ENCODE results near the gene NMT1.

NMT1 gene

DNA sequence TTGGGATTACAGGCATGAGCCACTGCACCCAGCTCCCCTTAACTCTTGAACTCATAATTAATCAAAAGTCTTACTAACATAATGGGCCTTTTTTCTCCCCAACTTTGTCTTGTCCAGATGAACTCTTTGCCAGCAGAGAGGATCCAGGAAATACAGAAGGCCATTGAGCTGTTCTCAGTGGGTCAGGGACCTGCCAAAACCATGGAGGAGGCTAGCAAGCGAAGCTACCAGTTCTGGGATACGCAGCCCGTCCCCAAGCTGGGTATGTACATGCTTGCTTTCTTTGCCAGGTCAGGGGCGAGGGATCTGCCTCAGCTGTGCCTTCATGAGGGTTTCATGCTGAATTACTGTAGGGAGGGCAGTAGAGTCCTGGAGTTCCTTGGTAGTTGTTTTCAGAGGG, 25.3 kb downstream of the NMT1 start:
- no peak for DNase-seq

DNA sequence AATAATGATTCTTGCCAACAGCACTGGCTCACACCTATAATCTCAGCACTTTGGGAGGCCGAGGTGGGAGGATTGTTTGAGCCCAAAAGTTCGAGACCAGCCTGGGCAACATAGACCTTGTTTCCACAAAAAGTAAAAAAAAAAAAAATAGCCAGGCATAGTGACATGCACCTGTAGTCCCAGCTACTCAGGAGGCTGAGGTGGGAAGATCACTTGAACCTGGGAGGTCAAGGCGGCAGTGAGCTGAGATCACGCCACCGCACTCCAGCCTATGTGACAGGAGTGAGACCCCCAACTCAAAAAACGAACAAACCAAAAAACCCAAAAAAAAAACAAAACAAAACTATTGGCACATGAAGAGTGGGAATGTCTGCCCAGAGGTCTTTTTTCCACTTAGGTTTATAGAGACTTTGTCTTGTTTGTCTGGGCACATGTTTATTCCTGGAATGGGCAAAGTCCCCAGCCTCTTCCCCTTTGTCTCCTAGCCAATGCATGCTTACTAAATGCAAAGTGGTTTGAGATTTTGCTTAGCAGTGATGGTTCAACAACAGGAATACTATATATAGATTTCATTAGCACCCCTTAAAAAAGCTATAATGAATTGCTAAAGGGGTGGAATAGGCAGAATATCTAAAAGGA, 25.9 kb downstream of the NMT1 start:
- no peak for DNase-seq

DNA sequence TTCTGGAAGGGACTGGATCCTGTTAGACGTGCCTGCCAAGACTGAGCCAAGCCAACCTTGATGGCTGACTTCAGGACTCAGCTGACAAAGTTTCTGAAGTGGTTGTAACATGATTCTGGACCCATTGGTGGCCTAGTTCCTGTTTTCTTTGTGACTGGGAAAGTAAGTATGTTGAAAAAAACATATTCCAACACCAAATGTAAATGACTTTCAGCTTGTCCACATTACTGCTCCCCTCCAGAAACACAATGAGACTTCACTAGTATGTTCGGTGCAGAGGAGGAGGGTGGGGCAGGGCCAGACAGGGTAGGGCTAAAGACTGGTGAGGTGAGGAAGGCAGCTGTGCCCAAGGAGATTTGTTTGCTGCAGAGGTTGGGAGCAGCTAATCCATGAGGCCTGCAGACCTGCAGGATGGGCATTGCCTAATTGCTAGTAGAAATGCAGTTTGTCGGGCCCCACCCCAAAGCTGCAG, 26.4 kb downstream of the NMT1 start:
- DNase-seq = no peak

DNA sequence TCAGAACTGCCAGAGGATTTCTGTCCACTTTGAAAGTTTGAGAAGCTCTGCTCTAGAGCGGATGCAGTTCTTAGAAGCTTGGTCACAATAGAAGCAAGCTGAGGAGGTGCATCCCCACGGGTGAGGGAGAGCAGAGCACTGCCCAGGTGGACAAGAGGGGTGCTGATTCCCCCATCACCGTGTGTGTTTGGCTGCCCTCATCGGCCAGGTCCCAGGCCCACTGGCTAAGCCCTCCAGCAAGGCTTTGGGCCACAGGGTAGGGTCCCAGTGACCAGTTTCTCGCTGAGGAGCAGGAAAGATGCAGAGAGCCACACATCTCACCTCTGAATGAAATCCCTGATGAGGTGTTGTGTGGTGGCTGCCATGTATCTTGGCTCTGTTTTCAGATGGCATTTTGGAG, 26.9 kb downstream of the NMT1 start:
- DNase-seq = no peak

DNA sequence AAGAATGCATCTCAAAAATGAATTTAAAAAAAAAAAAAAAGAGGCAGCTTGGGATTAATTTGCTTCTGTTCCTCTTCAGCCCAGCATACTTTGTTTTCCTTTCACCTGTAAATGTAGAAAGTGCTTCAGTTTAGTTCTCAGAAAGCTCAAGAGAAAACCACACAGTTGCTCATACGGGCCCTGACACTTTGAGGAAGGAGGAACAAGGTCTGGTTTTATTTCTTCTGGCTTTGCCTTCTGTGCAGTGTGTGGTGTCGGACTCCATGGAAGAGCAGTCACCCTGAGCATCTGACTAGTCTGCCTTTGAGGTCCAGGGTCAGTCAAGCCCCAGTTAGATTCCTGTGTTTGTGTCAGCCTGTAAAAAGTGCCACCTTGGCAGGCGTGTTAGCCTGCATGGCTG, 27.6 kb downstream of the NMT1 start:
- no peak for DNase-seq

DNA sequence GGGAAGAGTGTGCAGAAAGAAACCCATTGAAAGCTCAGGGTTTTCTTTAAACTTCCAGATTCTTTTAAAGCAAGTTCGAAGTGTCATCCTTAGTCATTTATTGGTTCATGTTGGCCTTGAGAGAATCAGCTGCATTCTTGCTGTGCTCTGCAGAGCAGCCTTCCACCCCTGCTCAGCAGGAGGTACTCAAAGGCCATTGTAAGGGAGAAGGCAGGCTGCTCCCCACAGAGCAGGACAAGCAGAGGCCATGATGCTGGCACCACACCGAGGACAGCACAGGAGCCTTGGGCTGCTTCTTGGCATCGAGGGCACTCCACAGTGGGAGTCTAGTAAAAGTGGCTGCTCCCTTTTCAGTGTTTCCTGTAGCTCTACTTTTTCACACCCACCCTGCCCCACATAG, 29.6 kb downstream of the NMT1 start:
- no peak for DNase-seq

DNA sequence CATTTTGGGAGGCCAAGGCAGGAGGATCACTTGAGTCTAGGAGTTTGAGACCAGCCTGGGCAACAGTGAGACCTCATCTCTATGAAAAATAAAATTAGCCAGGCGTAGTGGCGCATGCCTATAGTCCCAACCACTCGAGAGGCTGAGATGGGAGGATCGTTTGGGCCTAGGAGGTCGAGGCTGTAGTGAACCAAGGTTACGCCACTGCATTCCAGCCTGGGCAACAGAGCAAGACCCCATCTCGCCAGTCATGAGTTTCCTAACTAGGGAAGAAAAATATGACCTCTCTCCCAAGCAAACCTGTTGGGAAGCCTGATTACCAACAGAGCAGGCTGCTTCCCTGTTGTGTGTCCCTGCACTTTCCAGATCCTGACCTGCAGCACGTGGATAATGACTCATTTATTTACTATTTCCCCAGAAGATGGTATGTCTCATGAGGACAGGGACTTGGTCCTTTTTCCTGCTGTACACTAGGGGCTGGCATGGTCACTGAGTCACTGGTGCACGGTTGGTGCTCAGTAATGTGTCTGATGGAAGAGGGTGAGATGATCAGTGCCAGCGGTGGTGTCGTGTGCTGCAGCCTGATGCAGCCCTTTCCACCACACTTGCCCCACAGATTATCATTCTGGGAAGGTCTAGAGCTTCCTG, 30.8 kb downstream of the NMT1 start:
- no peak for DNase-seq

DNA sequence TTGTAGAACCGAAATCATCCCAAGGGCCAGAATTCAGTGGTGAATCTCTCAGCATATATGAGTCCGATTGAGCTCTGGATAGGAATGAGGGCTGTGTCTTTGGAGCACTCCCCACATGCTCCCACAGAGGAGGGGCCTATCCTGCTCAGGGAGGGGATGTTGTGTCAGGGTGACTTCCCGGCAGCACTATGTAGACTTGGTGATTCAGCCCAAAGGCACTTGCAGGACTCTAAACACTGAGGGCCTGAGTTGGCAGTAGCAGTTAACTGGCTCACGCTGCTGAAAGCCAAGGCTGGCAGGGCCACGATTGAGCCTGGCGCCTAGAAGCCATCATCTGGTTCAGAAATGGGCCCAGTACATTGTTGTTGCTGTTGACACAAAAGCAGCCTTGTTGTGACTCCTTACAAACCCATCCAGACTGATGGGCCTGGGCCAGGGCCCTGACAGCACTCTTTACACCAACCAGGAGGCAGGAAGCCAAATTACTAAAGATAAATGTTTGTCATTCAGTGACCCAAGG, 31.9 kb downstream of the NMT1 start:
- DNase-seq = no peak

DNA sequence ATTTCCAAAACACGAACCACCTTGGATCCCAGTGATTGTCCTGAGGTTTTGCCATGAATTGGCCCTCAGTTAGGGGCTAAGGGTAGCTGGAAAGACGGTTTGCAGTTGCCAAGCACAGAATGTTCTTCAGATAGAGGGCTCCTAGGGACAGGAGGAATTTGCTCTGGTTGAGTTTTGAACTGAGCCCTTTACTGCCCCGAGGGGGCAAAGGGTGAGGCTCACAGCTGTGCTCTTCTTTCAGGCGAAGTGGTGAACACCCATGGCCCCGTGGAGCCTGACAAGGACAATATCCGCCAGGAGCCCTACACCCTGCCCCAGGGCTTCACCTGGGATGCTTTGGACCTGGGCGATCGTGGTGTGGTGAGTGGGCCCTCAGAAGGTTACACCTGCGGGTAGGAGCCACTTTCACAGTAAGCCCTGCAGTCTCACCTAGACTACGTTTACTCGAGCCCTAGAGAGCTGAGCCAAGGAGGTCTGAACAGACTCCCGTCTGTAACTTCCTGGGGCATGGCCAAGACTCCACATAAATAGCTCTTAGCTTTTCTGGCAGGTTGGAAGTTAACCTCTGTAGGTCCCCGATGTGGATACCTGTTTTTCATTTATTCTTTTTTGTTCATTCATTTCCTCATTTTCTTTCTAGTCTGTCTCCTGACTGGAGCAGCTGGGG, 32.5 kb downstream of the NMT1 start:
- DNase-seq = no peak

DNA sequence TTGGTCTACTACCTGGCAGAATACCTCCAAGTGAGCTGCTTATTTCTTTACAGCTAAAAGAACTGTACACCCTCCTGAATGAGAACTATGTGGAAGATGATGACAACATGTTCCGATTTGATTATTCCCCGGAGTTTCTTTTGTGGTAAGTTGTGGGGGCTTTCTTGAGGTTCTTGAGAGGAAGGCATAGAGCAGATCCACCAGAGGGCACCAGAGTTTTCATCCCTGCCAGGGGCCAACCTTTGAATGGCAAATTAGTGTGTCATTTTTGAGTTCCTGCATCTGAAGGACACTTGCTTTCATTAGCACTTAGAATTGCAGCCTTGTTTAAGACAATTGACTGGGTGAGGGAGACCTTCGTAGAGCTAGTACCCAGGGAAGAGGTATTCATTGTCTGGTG, 35.0 kb downstream of the NMT1 start:
- no peak for DNase-seq

DNA sequence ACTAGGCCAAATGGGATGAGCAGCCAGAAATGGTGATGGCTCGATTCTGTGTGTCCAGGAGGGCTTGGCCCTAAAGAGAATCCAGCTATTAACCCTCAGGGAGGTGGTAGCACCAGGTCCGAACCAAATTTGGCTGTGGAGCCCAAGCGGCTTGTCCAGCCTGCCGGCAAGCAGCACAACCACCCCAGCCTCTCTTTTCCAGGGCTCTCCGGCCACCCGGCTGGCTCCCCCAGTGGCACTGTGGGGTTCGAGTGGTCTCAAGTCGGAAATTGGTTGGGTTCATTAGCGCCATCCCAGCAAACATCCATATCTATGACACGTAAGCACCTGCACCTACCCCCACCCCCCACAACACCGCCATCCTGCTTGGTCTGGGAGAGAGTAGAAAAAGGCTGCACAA, 35.8 kb downstream of the NMT1 start:
- no peak for DNase-seq

DNA sequence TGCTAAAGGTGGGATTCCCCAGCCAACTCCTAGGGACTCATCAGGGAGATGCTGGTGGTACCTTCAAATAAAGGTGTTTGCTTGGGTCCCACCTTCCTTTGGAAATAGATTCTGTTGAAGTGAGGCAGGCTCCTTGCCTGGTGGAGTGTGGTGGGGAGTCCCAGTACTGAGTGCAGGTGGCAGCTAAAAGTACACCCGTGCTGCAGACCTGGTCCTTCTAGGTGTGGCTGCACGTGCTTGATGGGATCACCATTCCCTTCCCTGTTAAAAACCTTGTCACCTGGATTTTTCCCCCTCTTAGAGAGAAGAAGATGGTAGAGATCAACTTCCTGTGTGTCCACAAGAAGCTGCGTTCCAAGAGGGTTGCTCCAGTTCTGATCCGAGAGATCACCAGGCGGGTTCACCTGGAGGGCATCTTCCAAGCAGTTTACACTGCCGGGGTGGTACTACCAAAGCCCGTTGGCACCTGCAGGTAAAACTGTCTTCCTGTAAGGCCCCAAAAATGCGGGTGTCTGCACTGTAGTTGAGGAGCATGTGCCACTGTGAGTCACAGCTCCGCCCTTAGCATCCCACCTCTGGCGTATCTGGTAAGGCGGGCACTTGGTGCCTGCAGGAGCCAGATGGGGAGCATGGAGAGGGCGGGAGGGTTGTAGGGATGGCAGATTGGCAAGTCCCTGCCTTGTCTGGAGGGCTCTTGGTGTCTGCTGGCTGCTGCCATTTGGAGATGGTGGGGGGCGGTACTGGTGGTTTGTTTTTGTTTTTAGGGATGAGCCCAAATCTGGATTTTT, 37.2 kb downstream of the NMT1 start:
- DNase-seq = no peak

DNA sequence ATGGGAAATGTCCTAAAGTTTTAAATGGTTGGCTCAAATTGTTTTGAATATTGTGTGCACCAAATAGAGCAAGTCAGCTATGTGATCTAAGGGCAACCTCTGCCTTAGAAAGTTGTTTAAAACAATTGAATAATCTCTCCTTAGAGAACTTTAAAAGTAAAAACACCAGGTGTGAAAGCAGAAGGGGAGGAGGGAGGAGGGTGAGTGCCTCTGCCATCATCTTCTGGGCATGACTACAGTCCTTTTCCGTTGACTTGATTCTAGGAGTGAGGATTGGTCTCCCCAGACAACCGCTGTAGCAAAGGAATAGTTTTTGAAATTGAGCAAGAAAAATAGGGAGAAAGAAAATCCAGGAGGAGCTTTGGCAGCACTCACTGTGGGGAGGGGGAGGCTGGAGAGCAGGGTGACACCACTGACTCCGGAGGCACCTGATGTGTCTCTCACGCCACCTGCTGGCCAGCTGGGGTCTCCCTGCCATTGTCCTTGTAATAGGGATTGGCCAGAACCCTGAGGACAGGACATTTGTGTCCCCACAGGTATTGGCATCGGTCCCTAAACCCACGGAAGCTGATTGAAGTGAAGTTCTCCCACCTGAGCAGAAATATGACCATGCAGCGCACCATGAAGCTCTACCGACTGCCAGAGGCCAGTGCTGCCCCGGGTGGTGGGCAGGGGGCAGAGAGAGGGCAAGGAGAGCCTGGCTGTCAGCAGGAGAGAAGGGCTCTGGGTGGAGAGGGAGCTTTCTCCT, 37.9 kb downstream of the NMT1 start:
- peak; percentile 77 to 82 for DNase-seq

DNA sequence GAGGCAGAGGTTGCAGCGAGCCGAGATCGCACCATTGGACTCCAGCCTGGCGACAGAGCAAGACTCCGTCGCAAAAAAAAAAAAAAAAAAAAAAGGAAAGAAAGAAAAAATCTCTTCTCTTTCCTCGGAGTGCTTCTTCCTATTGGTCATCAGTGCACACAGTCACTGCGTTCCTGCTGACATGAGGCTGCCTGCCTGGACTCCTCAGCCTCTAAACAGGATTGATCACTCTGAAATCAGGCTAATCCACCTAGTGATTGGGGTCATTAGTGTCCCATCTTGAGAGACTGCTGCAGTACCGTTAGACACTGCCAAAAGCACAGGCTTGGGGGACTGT, 40.4 kb downstream of the NMT1 start:
- DNase-seq = no peak

DNA sequence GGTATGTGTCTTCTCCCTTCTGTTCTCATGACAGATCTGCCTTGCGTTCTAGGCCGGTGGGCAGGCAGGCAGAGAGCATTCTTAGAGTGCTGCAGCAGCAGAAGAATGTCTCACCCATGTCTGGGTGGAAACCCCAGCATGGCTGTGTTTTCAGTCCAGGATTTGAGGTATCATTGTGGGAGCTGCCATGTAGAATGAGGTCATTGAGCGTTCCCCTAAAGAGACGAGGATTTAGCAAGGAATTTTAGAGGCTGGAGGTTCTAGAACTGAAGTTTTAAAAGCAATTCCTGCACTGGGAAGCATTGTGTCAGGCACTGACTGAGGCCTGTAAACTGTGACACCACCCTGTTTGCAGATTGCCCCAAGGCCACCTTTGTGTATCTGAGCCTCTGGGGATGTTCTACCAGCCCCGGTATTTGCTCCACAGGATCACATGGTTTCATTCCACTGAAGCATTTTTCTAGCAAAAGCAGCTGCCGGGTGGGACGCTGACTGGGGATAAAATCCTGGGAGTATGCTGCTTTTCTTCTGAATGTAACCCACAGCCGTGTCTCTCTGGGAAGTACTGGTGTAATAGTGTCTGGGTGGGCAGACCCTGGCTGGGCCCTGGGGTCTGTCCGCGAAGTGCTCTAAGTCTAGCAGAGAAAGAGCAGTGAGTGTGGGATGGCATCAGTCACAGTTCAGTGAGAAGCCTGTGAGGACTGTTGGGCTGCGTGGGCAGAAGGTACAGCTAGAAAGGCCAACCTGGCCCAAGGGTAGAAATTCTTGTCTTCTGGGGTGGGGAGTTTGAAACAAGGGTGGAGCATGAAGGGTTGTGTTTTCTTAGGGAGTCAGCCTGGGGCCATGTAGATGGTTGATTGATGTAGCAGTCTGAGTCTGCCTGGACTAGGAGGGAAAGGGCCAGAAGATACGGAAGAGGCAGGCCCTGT, 41.0 kb downstream of the NMT1 start:
- DNase-seq = no peak

DNA sequence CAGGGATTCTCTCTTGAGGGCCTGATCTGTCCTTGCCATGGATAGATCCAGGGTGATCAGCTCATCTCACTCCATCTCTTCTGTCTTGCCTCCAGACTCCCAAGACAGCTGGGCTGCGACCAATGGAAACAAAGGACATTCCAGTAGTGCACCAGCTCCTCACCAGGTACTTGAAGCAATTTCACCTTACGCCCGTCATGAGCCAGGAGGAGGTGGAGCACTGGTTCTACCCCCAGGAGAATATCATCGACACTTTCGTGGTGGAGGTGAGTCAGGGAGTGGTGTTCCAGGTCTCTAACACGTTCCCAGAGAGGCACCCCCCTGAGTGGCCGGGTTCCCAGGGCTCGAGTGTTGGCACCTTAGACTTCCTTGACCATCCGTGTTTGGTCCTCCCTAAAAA, 41.7 kb downstream of the NMT1 start:
- DNase-seq = no peak

DNA sequence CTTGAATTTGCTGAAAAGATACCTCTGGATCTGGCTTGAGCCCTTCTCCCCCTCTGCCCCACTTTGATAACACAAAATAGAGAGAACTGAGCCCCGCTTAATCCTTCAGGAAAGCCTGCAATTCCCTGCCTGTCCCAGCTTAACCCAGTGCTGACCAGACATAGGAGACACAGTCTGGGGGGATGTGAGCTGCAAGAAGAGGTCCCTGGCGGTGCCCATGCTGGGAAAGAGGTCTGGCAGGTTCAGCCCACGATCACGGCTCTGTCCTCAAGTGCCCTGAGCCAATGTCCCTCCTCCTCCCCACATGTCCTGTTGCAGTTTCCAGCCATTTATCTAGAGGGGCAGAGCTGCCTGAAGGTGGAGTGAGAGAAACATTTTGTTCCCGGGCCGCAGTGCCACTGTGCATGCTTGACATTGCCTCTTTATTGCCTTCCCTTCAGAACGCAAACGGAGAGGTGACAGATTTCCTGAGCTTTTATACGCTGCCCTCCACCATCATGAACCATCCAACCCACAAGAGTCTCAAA, 42.2 kb downstream of the NMT1 start:
- no peak for DNase-seq

DNA sequence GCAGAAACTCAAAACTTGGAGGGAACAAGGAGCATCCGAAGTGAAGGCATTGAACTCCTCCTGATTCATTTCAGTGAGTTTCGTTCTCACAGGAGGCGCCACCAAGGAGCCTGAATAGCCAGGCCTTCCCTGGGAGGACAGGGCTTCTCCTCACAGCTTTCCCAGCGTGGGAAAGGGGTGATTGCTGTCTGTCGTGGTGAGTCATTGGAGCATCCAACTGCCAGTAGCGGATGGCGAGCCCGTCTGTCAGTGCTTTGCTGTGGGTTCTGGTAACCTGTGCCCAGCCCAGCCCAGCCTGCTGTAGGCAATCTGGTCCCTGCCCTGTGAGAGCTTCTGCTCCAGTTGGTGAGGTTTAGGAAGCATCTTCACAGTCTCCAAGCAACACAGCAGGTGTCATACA, 42.9 kb downstream of the NMT1 start:
- DNase-seq = no peak

DNA sequence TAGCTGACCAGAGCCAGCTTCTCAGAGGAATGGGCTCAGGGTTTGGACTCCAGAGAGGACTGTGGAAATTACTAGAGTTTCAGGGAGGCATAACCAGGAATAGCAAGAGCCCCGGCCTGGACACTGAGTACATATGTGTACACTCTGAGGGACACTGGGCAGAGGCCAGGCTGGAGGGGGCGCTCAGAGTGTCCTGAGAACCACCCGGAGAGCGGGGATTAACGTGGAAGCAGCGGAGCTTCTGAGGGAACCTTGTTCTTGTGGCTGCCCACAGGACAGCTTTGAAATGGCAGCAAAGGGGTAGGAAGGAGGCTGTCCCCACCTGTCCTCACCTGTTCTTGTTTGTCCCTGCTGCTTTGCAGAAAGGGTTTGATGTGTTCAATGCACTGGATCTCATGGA, 43.4 kb downstream of the NMT1 start:
- no peak for DNase-seq

DNA sequence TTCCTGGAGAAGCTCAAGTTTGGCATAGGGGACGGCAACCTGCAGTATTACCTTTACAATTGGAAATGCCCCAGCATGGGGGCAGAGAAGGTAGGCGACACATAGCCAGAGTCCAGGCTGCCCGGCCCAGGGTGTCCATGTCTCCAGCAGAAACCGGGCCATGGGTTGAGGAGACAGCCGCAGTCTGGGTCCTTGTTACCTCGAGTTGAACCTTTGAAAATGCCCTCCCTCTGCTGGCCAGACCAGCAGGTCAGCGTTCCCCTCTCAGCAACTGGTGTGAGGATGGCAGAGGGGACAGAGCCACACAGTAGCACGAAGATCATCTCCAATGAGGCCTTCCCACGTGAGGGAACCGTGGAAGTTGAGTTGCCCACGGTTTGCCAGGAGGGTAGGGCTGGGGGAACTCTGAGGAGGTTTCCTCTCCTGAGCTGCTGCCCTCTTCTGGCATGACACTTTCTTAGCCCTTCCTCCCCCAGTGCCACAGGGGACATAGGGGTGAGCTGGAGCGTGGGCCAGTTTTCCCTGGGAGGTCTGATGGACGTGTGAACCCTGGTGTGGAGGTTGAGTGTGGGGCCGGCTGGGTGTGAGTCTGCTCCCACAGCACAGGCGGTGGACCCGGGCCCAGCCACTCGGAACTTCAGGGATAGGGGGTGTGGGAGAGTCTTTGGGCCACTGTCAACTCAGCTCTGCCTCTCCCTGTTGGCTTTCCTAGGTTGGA, 43.9 kb downstream of the NMT1 start:
- no peak for DNase-seq

DNA sequence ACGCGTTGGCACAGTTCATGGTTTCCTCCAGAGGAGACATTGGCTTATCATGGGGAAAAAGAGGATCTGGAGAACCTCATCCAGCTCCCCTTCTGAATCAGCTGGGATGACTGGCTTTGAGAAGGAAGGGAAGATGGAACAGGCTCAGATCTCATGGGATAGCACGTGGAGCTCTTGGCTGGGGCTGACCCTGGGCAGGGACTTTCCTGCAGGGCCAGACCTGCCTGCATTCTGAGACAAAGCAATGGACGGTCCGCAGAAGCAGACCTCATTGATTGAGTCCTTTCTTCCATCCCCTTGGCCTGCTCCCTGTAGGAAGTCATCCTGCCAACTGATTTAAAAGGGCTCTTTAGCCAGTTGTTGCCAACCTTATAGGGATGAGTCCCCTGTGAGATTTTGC, 45.0 kb downstream of the NMT1 start:
- no peak for DNase-seq

Data from stimulated activated CD4-positive, alpha-beta T cell treated with anti-CD3 and anti-CD28 coated beads, Interleukin-2, amount 100 ng/mL, for 24 hours (primary cell).